Diencephalon (tissue), 1 donor: ENCODE results near the gene HTD2. TPM values are rescaled to one million over a fixed set of nuclear protein-coding genes. Genes with fewer than 3 reads are reported as not detected.

Source experiments
- small RNA-seq: library from RNA; depleted of rRNA; stranded (forward); fragments of <200 nt; gene quantifications from one replicate; pipeline ENCODE3, GENCODE V24; 2014
- total RNA-seq: library from RNA; depleted of rRNA; stranded (reverse); fragments of >200 nt; gene quantifications from one replicate; pipeline ENCODE4 v1.2.3, GENCODE V29; 2014

Gene HTD2
- 7.8 TPM for total RNA-seq

DNA sequence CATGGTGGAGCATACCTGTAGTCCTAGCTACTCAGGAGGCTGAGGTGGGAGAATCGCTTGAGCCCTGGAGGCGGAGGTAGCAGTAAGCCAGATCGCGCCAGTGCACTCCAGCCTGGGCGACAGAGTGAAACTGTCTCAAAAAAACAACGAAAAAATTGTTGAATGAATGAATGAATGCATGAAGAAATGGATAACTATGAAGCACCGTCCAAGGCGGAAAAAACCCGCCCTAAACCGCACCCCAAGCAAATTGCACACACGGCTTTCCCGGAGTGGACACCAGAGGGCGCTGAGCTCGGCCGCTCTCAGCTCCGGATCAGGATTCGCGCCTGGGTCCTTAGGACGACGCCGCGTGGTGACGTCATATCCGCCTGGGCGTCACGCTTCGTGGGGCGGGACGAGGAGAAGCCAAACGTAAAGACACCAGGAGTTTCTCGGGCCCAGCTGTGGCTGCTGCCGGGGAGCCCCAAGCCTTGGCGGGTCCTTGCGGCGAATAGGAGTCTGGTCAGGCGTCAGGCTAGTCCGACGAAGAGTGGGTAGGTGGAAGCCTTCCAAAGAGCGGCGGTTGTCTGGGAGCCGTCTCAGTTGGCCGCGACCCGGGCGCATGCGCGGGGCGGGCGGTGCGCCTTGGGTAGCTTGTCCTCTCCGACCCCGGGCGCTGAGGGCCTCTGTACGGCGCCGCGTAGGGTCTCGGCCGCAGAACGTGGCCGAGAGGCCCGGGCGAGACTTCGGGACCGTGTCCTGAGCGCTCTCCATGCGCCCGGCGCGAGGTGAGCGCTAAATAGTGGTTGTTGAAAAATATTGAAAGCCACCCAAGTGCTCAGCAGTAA lies at the start of gene HTD2, which contains the start of gene RPP14:
Gene HTD2, plus strand, starts transcription at position 639 of the 830 bp plus-strand sequence. CDS start 11,094 bp downstream, outside the sequence.
Gene RPP14, plus strand, starts transcription at position 364 of the 830 bp plus-strand sequence. CDS start 4,085 bp downstream, outside the sequence.

DNA sequence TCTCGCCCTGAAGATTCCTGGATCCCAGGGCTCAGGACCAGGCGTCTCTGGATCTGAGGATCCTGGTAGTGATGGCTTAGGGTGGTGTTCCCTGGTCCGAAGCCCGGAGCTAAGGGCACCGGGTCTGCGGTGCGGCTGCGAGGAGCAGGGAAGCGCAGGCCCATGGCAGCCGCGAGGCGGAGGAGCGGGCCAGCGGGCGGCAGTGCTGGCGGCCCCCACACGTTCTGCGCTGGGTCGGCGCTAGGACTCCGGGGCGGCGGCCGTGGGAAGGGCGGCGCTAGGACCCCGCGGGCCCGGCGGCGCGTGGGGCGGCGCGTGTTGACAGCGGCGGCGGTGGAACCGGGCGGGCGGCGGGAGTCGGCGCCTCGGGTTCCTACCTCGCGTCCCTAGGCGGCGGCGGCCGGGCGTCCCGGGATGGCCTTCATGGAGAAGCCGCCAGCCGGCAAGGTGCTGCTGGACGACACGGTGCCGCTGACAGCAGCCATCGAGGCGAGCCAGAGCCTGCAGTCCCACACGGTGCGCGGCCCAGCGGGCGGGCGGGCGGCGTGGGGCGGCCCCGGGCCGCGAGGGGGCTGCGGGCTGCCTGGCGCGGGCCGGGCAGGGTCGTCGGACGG lies 26.4 kb downstream of the HTD2 start, which contains the start of gene PXK:
Gene PXK, plus strand, starts transcription at position 318 of the 614 bp plus-strand sequence. Its CDS starts 97 bp downstream, at position 415.

Small RNA genes within 50 kb of the gene (small RNA-seq; reads per million reads assigned to genes)
- gene AC098479.1 = not detected

Other genes starting within 250 kb of the HTD2 start
- not detected for gene DNASE1L3, start 95.5 kb upstream of the HTD2 start, total RNA-seq
- gene ABHD6, start 68.7 kb upstream of the HTD2 start, total RNA-seq = 24.9 TPM
- gene RPP14, start 275 bp upstream of the HTD2 start, total RNA-seq = 18.5 TPM
- 34.1 TPM for gene PXK, start 26.4 kb downstream of the HTD2 start, total RNA-seq
- 72.9 TPM for gene PDHB, start 127.3 kb downstream of the HTD2 start, total RNA-seq
- 24.0 TPM for gene KCTD6, start 185.6 kb downstream of the HTD2 start, total RNA-seq
- gene ACOX2, start 230.7 kb downstream of the HTD2 start, total RNA-seq = 5.1 TPM